ENCODE data around the gene MAP1LC3B. TPM values are rescaled to one million over a fixed set of nuclear protein-coding genes. Genes with fewer than 3 reads are reported as not detected.

Gene MAP1LC3B
- total RNA-seq, 1 donor from 2014 or later: 189 TPM

GRCh38 chr16:87415441-87415840 is 23.3 kb downstream of the MAP1LC3B start:
- no peak overlapping the region for H3K4me3 Mint-ChIP-seq (ENCODE audit: unreplicated experiment)
- peaks cover 34% of the 10 kb centered on the region for H3K36me3 Mint-ChIP-seq (ENCODE audit: low read depth)
- no peak overlapping the region for H3K27ac Mint-ChIP-seq (ENCODE audit: unreplicated experiment)
- H3K4me1 Mint-ChIP-seq (ENCODE audit: low read depth): no peaks in the 10 kb centered on the region
- no peaks in the 10 kb centered on the region for H3K9me3 Mint-ChIP-seq (ENCODE audit: low read depth)
- no peaks in the 10 kb centered on the region for H3K27me3 Mint-ChIP-seq (ENCODE audit: low read depth)
- no peak for TF ChIP-seq CTCF (IDR thresholded peaks at IDR 0.05)
- DNase-seq (ENCODE audit: low spot score): peak; percentile 87

GRCh38 chr16:87416826-87417527 is 24.8 kb downstream of the MAP1LC3B start:
- TF ChIP-seq CTCF (IDR thresholded peaks at IDR 0.05): peak; percentile 91
- Mint-ChIP-seq H3K27ac (ENCODE audit: unreplicated experiment) (no peak overlapping the region), H3K4me3 (ENCODE audit: unreplicated experiment) (no peak overlapping the region), H3K27me3 (ENCODE audit: low read depth) (no peaks in the 10 kb centered on the region), H3K4me1 (ENCODE audit: low read depth) (no peaks in the 10 kb centered on the region), H3K36me3 (ENCODE audit: low read depth) (peaks cover 30% of the 10 kb centered on the region), H3K9me3 (ENCODE audit: low read depth) (no peaks in the 10 kb centered on the region)
- DNase-seq (ENCODE audit: low spot score): peak; percentile 50

DNA sequence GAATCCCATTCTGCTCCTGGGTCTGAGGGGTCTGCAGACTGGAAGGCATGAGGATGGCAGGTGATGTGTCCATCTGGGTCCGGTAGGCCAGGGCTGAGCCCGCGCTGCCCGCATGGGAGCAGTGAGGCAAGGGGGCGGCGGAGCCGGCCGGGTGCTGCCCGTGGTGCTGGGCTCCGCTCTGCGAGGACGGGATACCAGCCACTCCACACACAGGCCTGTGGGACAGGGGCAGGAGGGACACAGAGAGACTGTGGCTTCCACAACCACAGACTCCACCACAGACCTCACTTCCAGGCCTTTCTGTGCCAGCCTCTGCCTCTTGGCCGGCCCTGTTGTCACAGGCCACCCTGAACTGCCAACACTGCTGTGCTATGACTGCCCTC is 25.4 kb downstream of the MAP1LC3B start:
- Mint-ChIP-seq H3K4me1 (ENCODE audit: low read depth) (no peaks in the 10 kb centered on the region), H3K27ac (ENCODE audit: unreplicated experiment) (no peak overlapping the region), H3K36me3 (ENCODE audit: low read depth) (peaks cover 30% of the 10 kb centered on the region), H3K9me3 (ENCODE audit: low read depth) (no peaks in the 10 kb centered on the region), H3K27me3 (ENCODE audit: low read depth) (no peaks in the 10 kb centered on the region), H3K4me3 (ENCODE audit: unreplicated experiment) (no peak overlapping the region)
- no peak for TF ChIP-seq CTCF (IDR thresholded peaks at IDR 0.05)
- no peak for DNase-seq (ENCODE audit: low spot score)

- Mint-ChIP-seq H3K4me3 (ENCODE audit: unreplicated experiment) (no peak overlapping the region), H3K36me3 (ENCODE audit: low read depth) (peaks cover 32% of the 10 kb centered on the region), H3K9me3 (ENCODE audit: low read depth) (no peaks in the 10 kb centered on the region), H3K4me1 (ENCODE audit: low read depth) (no peaks in the 10 kb centered on the region), H3K27ac (ENCODE audit: unreplicated experiment) (no peak overlapping the region), H3K27me3 (ENCODE audit: low read depth) (no peaks in the 10 kb centered on the region)
- TF ChIP-seq CTCF (IDR thresholded peaks at IDR 0.05): no peak
- DNase-seq (ENCODE audit: low spot score): no peak
Observed at GRCh38 chr16:87418216-87418615, 26.1 kb downstream of the MAP1LC3B start.

DNA sequence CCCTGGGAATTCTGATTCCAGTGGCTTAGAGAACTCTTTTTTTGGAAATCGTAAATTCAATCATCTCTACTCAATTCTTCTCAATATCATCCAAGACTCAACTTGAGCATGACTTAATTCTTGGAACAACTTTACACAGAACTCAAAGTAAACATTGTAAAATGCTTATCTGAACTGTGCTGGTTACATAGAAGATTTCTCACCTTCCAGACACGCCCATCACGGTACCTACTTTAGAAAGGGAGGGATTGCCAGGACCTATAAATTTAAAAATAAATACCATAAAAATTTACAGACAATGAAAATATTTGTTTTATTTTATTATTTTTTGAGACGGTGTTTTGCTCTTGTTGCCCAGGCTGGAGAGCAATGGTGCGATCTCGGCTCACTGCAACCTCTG is 26.5 kb downstream of the MAP1LC3B start:
- Mint-ChIP-seq H3K27me3 (ENCODE audit: low read depth) (no peaks in the 10 kb centered on the region), H3K4me3 (ENCODE audit: unreplicated experiment) (no peak overlapping the region), H3K4me1 (ENCODE audit: low read depth) (no peaks in the 10 kb centered on the region), H3K9me3 (ENCODE audit: low read depth) (no peaks in the 10 kb centered on the region), H3K27ac (ENCODE audit: unreplicated experiment) (no peak overlapping the region), H3K36me3 (ENCODE audit: low read depth) (peaks cover 30% of the 10 kb centered on the region)
- DNase-seq (ENCODE audit: low spot score): no peak
- TF ChIP-seq CTCF (IDR thresholded peaks at IDR 0.05): no peak

All from chondrocyte (in vitro differentiated cells).